Activated CD4-positive, alpha-beta T cell treated with anti-CD3 and anti-CD28 coated beads, Interleukin-2, amount 10 ng/mL, durations not matched to agents 24 days and 14 days (primary cell): Measurements from ENCODE around the gene LAYN. TPM values are rescaled to one million over a fixed set of nuclear protein-coding genes. Genes with fewer than 3 reads are reported as not detected.

ENCODE experiments used
- DNase-seq: peaks from one replicate; pipeline ENCODE4 v3.0.0; 2022
- H3K27ac Mint-ChIP-seq: one replicate; pipeline ENCODE4 v1.8.0; 2022; ENCODE audit warnings: mild to moderate bottlenecking, mixed read lengths
- H3K27me3 Mint-ChIP-seq: one replicate; pipeline ENCODE4 v1.8.0; 2022; ENCODE audit warnings: mixed read lengths
- H3K36me3 Mint-ChIP-seq: one replicate; pipeline ENCODE4 v1.8.0; 2022; ENCODE audit warnings: low read depth, mild to moderate bottlenecking, mixed read lengths
- H3K4me1 Mint-ChIP-seq: one replicate; pipeline ENCODE4 v1.8.0; 2021; ENCODE audit warnings: mixed read lengths
- H3K4me3 Mint-ChIP-seq: one replicate; pipeline ENCODE4 v1.8.0; 2022; ENCODE audit warnings: mild to moderate bottlenecking, moderate library complexity, mixed read lengths
- H3K9me3 Mint-ChIP-seq: one replicate; pipeline ENCODE4 v1.8.0; 2021; ENCODE audit warnings: mixed read lengths
- intact Hi-C: fragments of 100-400 bp; cut with micrococcal nuclease; formaldehyde crosslinking; loops from one replicate; pipeline ENCODE4 v1.15.1; 2023
- total RNA-seq: library from RNA; stranded (reverse); gene quantifications from 2 replicates; pipeline ENCODE4 v1.2.3, GENCODE V29; 2022

LAYN gene
- total RNA-seq, 1 donor from 2014 or later: 6.4 TPM

DNA sequence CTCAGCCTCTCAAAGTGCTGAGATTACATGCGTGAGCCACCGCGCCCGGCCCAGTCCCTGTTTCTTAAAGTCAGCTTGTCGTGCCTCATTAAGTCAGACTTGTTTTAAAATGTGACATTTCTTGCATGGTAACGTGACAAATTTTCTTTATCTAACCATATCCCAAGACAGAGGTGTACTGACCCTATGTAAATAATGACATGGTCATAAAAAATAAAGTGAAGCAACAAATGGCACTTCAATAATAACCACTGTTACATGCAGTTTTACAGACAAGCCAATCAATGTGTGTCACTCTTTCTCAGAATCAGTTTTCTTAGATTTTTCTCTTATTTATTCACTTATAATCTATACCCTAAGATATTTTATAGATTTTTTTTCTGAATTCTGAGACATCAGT is 35.2 kb downstream of the LAYN start:
- Mint-ChIP-seq H3K9me3 (no peaks in the 10 kb centered on the region), H3K4me1 (peaks cover 4% of the 10 kb centered on the region), H3K4me3 (no peak overlapping the region), H3K27ac (no peak overlapping the region), H3K27me3 (peaks cover 14% of the 10 kb centered on the region), H3K36me3 (no peaks in the 10 kb centered on the region)
- DNase-seq: no peak
- intact Hi-C loops: no loop called here

DNA sequence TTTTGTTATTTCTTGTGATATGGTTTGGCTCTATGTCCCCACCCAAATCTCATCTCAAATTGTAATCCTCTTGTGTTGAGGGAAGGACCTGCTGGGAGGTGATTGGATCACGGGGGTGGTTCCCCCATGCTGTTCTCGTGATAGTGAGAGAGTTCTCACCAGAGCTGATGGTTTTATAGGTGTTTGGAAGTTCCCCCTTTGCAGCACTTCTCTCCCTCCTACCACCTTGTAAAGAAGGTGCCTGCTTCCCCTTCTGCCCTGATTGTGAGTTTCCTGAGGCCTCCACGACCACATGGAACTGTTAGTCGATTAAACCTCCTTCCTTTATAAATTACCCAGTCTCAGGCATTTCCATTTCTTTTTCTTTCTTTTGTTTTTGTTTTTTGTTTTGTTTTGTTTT is 37.3 kb downstream of the LAYN start:
- intact Hi-C loops: no loop called here
- no peak overlapping the region for H3K27ac Mint-ChIP-seq

DNA sequence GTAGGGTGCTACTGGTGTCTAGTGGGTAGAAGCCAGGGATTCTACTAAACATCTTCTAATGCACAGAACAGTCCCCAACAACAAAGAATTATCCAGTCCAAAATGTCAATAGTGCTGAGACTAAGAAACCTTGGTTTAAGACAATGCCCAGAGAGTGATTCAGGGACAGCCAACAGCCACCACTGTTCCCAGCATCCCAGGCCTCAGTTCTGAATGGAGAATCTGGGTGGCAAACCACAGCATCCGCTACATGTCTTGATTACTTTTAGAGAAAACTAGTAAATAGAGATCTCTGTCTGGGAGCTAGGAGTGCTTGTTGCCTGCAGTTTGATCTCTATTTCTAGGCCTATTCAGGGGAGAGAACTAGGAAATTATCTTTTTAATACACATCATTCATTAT is 40.8 kb downstream of the LAYN start:
- no peaks in the 10 kb centered on the region for H3K9me3 Mint-ChIP-seq
- H3K36me3 Mint-ChIP-seq: no peaks in the 10 kb centered on the region
- DNase-seq: no peak
- intact Hi-C loops: no loop called here
- H3K4me1 Mint-ChIP-seq: peaks cover 6% of the 10 kb centered on the region
- H3K27ac Mint-ChIP-seq: no peak overlapping the region
- H3K27me3 Mint-ChIP-seq: peaks cover 2% of the 10 kb centered on the region
- no peak overlapping the region for H3K4me3 Mint-ChIP-seq

More for the DNA sequence above, 37.3 kb downstream of the LAYN start:
- no peak overlapping the region for H3K4me3 Mint-ChIP-seq
- DNase-seq: no peak
- no peaks in the 10 kb centered on the region for H3K36me3 Mint-ChIP-seq
- peaks cover 7% of the 10 kb centered on the region for H3K4me1 Mint-ChIP-seq
- H3K9me3 Mint-ChIP-seq: no peaks in the 10 kb centered on the region
- H3K27me3 Mint-ChIP-seq: peaks cover 5% of the 10 kb centered on the region

DNA sequence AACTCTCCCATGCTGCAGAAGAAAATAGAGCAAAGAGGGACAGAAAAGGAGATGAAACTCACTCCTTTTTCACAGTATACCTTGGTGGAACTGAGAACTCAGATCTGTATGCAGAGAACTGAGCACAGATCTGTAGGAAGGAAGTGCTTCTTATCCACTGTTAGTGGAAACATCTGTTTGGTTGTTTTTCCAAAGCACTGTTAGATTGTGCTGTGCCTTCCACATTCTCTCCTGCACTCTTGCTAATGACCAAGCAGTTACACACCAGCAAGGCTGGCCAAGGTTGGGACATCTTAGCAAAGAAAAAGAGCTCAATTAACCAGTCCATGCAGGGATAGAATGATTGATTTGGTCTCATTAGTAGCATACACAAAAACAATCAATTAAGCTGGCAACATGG is 41.6 kb downstream of the LAYN start:
- Mint-ChIP-seq H3K36me3 (no peaks in the 10 kb centered on the region), H3K4me1 (peaks cover 6% of the 10 kb centered on the region), H3K9me3 (no peaks in the 10 kb centered on the region), H3K27ac (no peak overlapping the region), H3K27me3 (peaks cover 2% of the 10 kb centered on the region), H3K4me3 (no peak overlapping the region)
- DNase-seq: no peak
- intact Hi-C loops: no loop called here

DNA sequence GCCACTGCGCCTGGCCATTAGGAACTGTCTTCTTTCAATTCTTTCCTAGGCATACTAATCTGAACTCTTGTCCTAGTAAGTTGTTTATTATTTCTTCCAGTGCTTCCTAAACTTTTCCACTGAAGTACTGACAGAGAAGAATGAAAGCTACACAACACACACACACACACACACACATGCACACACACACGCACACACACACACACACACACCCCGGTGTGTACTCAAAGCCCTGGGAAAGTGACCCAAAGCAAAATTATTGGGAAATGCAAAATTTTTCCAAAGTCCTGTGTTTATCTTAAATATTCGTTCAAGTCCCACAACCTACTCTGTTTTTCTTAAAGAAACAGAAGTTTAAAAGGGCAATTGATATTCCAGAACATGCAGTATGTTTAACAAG is 42.4 kb downstream of the LAYN start:
- DNase-seq: no peak
- peaks cover 6% of the 10 kb centered on the region for H3K4me1 Mint-ChIP-seq
- H3K9me3 Mint-ChIP-seq: no peaks in the 10 kb centered on the region
- no peak overlapping the region for H3K4me3 Mint-ChIP-seq
- no peak overlapping the region for H3K27ac Mint-ChIP-seq
- H3K36me3 Mint-ChIP-seq: no peaks in the 10 kb centered on the region
- H3K27me3 Mint-ChIP-seq: peaks cover 2% of the 10 kb centered on the region
- intact Hi-C loops: no loop called here

DNA sequence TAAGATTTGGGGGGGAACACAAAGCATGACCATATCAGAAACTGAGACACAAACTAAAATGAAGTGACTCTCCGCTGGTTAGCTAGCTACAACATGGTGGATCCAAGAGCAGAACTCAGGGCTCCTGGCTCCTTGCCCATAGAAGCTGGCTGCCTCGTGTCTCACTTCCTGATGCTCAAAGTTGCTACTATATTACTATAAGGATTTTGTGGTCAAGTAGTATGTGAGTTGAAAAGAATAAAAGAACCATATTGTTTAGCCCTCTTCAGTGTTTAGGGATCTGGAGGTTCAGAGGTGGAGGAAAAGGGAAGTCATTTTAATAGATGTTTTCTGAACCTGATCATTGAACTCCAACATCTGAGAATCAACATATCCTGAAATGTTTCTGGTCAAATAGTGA is 44.9 kb downstream of the LAYN start:
- H3K27ac Mint-ChIP-seq: no peak overlapping the region
- no peaks in the 10 kb centered on the region for H3K9me3 Mint-ChIP-seq
- H3K36me3 Mint-ChIP-seq: no peaks in the 10 kb centered on the region
- H3K27me3 Mint-ChIP-seq: peaks cover 4% of the 10 kb centered on the region
- H3K4me3 Mint-ChIP-seq: no peak overlapping the region
- no peak for DNase-seq
- intact Hi-C loops: no loop called here
- H3K4me1 Mint-ChIP-seq: peaks cover 6% of the 10 kb centered on the region

DNA sequence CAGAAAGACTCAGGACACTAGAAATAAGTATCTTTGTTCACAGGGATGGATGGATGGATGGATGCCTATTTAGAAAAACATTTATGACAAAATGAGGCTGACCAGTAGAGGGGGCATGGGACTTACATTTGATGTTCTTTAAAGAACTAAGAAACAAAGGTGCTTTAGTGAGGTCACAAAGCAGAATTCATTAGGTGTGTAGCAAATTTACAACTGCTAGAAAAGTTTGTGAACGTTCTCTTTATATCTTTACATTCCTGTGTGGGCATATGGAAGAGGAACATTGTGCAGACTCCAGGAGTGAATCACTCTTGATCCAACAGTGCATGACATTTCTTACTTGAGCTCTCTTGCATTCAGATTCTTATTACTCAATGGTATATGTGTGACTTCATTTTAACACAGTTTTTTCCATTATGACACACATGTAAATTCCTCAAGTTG is 45.9 kb downstream of the LAYN start:
- peak; percentile 84 for DNase-seq
- Mint-ChIP-seq H3K27me3 (peaks cover 4% of the 10 kb centered on the region), H3K36me3 (no peaks in the 10 kb centered on the region), H3K4me3 (no peak overlapping the region), H3K9me3 (no peaks in the 10 kb centered on the region), H3K27ac (no peak overlapping the region), H3K4me1 (peaks cover 2% of the 10 kb centered on the region)
- intact Hi-C loops: loop anchor here (1.0 kb wide), 2 partner anchors 191 to 255 kb away; no protein-coding TSS in a partner anchor

DNA sequence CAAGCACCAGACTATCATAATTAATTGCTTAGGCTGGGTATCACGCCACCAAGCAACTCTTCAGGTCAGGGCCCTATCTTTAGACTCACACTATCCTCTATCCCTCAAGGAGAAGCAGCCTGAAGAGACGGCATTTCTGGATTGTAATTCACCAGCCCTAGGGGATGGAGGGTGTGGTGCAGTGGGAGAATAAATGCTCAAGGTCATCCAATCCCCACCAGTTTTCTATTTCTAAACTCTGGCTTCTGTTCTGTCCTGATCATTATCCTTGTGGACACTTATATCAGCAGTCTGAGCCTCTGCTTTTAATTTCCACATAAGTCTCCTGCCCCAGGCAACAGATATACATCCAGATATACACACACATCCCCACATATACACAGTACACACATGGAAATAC is 48.6 kb downstream of the LAYN start:
- intact Hi-C loops: no loop called here

DNA sequence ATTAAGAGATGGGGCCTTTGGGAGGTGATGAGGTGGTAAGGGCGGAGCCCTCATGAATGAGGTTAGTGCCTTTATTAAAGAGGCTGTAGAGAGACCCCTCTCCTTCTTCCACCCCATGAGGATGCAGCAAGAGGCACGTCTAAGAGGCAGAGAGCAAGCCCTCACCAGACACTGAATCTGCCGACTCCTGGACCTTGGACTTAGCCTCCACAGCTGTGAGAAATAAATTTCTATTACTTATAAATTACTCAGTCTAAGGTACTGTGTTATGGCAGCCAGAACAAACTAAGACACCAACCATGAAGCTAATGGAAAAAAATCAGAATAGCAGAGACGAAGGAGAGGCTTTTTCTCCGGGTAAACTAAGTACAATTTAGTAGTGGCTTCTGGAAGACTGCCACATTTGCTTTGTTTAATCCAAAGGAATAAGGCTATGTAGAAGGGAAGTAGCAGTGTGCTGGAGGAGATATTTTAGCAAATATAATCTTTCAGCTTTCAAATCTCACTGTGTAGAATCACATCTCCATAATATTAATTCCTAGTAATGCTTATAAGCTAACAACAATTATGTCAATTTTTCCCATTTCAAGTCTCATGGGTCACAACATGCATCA is 49.5 kb downstream of the LAYN start:
- Mint-ChIP-seq H3K36me3 (no peaks in the 10 kb centered on the region), H3K4me3 (no peak overlapping the region), H3K9me3 (no peaks in the 10 kb centered on the region), H3K27ac (no peak overlapping the region), H3K4me1 (peaks cover 2% of the 10 kb centered on the region), H3K27me3 (peaks cover 10% of the 10 kb centered on the region)
- DNase-seq: no peak
- intact Hi-C loops: no loop called here

More for the DNA sequence above, 48.6 kb downstream of the LAYN start:
- Mint-ChIP-seq H3K27ac (no peak overlapping the region), H3K36me3 (no peaks in the 10 kb centered on the region), H3K4me1 (peaks cover 2% of the 10 kb centered on the region), H3K9me3 (no peaks in the 10 kb centered on the region), H3K27me3 (peaks cover 6% of the 10 kb centered on the region), H3K4me3 (no peak overlapping the region)
- no peak for DNase-seq

DNA sequence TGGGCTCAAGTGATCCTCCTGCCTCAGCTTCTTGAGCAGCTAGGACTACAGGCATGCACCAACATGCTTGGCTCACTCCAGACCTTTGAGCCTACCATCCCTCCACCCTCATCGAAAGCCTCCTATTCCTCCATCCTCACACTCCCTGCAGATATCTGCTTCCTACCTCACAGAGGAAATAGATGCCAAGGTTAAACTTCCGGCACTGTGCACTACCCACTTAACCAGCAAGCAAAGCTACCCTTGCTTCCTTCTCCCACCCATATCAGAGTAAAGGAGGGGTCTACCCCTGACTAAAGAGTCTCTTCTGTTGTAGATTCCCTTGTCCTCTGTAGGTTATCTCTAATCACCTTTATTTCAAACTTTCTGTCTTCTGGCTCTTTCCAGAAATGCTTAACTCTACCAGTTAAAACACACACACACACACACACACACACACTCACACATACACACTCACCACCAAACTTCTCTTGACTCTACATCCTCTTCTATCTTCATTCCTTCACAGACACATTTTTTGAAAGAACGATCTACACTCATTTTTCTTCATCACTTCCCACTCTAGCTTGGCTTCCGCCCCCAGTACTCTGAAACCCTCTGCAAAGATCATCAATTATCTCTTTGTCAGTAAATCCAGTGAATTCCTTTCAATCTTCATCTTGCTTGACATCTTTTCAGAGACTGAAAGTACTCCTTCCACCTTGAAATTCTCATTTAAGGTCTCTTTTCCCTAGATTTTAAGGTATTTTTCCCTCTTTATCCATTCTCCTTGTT is 50.9 kb downstream of the LAYN start:
- peaks cover 20% of the 10 kb centered on the region for H3K27me3 Mint-ChIP-seq
- H3K27ac Mint-ChIP-seq: no peak overlapping the region
- H3K9me3 Mint-ChIP-seq: no peaks in the 10 kb centered on the region
- no peaks in the 10 kb centered on the region for H3K4me1 Mint-ChIP-seq
- no peak for DNase-seq
- no peaks in the 10 kb centered on the region for H3K36me3 Mint-ChIP-seq
- H3K4me3 Mint-ChIP-seq: no peak overlapping the region
- intact Hi-C loops: no loop called here

DNA sequence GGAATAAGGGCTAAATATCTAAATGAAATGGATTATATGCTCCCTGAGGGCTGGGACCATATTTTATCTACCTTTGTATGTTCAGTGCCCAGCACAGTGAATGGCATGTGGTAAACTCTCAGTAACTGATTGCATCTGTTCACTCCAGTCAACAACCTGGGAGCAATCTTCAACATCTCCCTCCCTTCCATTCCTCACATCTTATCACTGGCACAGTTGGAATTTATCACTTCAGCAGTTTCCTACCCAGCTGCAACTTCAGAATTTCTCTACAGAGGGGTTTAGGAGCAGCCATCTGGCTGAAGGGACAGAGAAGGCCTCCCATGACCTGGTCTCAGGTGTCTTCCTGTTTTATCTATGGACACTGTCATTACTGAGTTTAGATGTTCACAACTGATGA is 52.0 kb downstream of the LAYN start:
- Mint-ChIP-seq H3K27ac (no peak overlapping the region), H3K9me3 (no peaks in the 10 kb centered on the region), H3K36me3 (no peaks in the 10 kb centered on the region), H3K4me1 (no peaks in the 10 kb centered on the region), H3K4me3 (no peak overlapping the region), H3K27me3 (peaks cover 23% of the 10 kb centered on the region)
- intact Hi-C loops: no loop called here
- DNase-seq: no peak

DNA sequence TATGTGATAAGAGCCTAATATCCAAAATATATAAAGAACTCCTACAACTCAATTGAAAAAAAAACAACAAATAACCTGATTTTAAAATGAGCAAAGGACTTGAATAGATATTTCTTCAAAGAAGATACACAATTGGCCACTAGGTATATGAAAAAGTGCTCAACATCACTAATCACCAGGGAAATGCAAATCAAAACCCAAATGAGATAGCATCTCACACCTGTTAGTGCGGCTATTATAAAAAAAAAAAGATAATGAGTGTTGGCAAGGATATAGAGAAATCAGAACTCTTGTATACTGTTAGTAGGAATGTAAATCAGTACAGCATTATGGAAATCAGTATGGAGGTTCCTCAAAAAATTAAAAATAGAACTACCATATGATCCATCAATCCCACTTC is 55.8 kb downstream of the LAYN start:
- intact Hi-C loops: no loop called here
- H3K4me3 Mint-ChIP-seq: no peak overlapping the region
- no peaks in the 10 kb centered on the region for H3K9me3 Mint-ChIP-seq
- DNase-seq: no peak
- H3K36me3 Mint-ChIP-seq: no peaks in the 10 kb centered on the region
- no peak overlapping the region for H3K27ac Mint-ChIP-seq
- peaks cover 29% of the 10 kb centered on the region for H3K27me3 Mint-ChIP-seq
- peaks cover 4% of the 10 kb centered on the region for H3K4me1 Mint-ChIP-seq

DNA sequence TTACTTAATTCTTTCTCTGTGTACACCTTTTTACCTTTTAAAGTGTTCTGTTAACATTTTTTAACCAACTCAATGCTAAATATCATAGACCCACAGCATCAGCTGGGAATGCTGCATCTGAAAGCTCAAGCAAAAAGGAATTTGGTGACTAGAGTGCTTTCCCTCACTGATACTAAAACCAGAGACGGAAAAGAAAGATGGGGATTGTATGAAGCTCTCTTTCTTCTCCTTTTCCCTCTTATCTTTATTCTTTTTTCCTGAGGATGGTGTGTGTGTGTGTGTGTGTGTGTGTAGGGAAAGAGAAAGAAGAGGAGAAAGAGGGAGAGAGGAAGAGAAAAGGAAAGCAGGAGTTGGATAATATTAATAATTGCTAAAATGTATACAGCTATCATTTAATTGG is 57.6 kb downstream of the LAYN start:
- Mint-ChIP-seq H3K27me3 (peaks cover 29% of the 10 kb centered on the region), H3K9me3 (no peaks in the 10 kb centered on the region), H3K27ac (no peak overlapping the region), H3K4me3 (no peak overlapping the region), H3K36me3 (no peaks in the 10 kb centered on the region), H3K4me1 (peaks cover 8% of the 10 kb centered on the region)
- intact Hi-C loops: no loop called here
- no peak for DNase-seq

DNA sequence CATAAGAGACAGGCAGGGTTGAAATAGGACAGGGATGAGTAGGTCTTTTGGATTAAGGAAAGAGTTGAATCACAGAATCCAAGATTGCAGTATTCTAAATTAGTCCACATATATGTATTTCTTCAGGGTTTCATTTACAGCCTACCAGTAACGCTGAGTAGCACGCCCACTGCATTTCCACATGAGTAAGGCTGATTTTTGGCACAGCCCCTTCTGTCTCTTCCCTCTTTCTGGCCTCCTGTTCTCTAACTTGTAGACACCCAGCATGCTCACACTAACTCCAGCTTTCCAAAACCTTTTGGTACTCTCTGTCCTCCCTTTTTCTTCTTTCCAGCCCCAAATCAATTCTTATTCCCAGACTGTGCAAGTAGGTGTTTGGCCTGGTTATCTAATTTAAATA is 58.0 kb downstream of the LAYN start:
- H3K4me3 Mint-ChIP-seq: no peak overlapping the region
- H3K36me3 Mint-ChIP-seq: no peaks in the 10 kb centered on the region
- peaks cover 12% of the 10 kb centered on the region for H3K4me1 Mint-ChIP-seq
- no peaks in the 10 kb centered on the region for H3K9me3 Mint-ChIP-seq
- H3K27me3 Mint-ChIP-seq: peaks cover 29% of the 10 kb centered on the region
- H3K27ac Mint-ChIP-seq: no peak overlapping the region
- intact Hi-C loops: no loop called here
- peak; percentile 45 for DNase-seq
